ENCODE measurements around the gene KLHDC9. TPM values are rescaled to one million over a fixed set of nuclear protein-coding genes. Genes with fewer than 3 reads are reported as not detected.

The KLHDC9 gene
- total and polyA plus RNA-seq, 2 of the 13 experiments (the other 11 are each of a cell fraction or from before 2014, with no cell fraction given), result 2.9 TPM

- TF ChIP-seq, protein P1, sequence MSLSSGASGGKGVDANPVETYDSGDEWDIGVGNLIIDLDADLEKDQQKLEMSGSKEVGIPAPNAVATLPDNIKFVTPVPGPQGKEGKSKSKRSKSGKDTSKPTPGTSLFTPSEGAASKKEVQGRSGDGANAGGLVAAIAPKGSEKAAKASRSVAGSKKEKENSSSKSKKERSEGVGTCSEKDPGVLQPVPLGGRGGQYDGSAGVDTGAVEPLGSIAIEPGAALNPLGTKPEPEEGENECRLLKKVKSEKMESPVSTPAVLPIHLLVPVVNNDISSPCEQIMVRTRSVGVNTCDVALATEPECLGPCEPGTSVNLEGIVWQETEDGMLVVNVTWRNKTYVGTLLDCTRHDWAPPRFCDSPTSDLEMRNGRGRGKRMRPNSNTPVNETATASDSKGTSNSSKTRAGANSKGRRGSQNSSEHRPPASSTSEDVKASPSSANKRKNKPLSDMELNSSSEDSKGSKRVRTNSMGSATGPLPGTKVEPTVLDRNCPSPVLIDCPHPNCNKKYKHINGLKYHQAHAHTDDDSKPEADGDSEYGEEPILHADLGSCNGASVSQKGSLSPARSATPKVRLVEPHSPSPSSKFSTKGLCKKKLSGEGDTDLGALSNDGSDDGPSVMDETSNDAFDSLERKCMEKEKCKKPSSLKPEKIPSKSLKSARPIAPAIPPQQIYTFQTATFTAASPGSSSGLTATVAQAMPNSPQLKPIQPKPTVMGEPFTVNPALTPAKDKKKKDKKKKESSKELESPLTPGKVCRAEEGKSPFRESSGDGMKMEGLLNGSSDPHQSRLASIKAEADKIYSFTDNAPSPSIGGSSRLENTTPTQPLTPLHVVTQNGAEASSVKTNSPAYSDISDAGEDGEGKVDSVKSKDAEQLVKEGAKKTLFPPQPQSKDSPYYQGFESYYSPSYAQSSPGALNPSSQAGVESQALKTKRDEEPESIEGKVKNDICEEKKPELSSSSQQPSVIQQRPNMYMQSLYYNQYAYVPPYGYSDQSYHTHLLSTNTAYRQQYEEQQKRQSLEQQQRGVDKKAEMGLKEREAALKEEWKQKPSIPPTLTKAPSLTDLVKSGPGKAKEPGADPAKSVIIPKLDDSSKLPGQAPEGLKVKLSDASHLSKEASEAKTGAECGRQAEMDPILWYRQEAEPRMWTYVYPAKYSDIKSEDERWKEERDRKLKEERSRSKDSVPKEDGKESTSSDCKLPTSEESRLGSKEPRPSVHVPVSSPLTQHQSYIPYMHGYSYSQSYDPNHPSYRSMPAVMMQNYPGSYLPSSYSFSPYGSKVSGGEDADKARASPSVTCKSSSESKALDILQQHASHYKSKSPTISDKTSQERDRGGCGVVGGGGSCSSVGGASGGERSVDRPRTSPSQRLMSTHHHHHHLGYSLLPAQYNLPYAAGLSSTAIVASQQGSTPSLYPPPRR (CRISPR knock-in tag; IDR thresholded peaks at IDR 0.05; ENCODE audit: borderline replicate concordance), result no peak
- TF ChIP-seq CCDC6 (CRISPR knock-in tag; IDR thresholded peaks at IDR 0.05), result no peak
- TF ChIP-seq, protein P2, sequence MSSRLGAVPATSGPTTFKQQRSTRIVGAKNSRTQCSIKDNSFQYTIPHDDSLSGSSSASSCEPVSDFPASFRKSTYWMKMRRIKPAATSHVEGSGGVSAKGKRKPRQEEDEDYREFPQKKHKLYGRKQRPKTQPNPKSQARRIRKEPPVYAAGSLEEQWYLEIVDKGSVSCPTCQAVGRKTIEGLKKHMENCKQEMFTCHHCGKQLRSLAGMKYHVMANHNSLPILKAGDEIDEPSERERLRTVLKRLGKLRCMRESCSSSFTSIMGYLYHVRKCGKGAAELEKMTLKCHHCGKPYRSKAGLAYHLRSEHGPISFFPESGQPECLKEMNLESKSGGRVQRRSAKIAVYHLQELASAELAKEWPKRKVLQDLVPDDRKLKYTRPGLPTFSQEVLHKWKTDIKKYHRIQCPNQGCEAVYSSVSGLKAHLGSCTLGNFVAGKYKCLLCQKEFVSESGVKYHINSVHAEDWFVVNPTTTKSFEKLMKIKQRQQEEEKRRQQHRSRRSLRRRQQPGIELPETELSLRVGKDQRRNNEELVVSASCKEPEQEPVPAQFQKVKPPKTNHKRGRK (CRISPR knock-in tag; IDR thresholded peaks at IDR 0.05), result no peak
- TF ChIP-seq, protein P3, sequence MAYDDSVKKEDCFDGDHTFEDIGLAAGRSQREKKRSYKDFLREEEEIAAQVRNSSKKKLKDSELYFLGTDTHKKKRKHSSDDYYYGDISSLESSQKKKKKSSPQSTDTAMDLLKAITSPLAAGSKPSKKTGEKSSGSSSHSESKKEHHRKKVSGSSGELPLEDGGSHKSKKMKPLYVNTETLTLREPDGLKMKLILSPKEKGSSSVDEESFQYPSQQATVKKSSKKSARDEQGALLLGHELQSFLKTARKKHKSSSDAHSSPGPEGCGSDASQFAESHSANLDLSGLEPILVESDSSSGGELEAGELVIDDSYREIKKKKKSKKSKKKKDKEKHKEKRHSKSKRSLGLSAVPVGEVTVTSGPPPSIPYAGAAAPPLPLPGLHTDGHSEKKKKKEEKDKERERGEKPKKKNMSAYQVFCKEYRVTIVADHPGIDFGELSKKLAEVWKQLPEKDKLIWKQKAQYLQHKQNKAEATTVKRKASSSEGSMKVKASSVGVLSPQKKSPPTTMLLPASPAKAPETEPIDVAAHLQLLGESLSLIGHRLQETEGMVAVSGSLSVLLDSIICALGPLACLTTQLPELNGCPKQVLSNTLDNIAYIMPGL (CRISPR knock-in tag; IDR thresholded peaks at IDR 0.05; ENCODE audit: borderline replicate concordance in 1 of 2, low read depth in 1 of 2), result peak; percentile 23 to 35; a peak in 1 of 4 replicates
- no peak for TF ChIP-seq ZNF550 (CRISPR knock-in tag; IDR thresholded peaks at IDR 0.05; ENCODE audit: borderline replicate concordance)
- TF ChIP-seq, protein P4, sequence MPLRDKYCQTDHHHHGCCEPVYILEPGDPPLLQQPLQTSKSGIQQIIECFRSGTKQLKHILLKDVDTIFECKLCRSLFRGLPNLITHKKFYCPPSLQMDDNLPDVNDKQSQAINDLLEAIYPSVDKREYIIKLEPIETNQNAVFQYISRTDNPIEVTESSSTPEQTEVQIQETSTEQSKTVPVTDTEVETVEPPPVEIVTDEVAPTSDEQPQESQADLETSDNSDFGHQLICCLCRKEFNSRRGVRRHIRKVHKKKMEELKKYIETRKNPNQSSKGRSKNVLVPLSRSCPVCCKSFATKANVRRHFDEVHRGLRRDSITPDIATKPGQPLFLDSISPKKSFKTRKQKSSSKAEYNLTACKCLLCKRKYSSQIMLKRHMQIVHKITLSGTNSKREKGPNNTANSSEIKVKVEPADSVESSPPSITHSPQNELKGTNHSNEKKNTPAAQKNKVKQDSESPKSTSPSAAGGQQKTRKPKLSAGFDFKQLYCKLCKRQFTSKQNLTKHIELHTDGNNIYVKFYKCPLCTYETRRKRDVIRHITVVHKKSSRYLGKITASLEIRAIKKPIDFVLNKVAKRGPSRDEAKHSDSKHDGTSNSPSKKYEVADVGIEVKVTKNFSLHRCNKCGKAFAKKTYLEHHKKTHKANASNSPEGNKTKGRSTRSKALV (CRISPR knock-in tag; IDR thresholded peaks at IDR 0.05), result no peak
- peak; percentile 98 for TF ChIP-seq RBM22 (optimal IDR thresholded peaks at IDR 0.05; ENCODE audit: low read length)
- TF ChIP-seq TAF1 (CRISPR knock-in tag; IDR thresholded peaks at IDR 0.05), result no peak
- TF ChIP-seq CEBPZ (IDR thresholded peaks at IDR 0.05; ENCODE audit: low read length), result no peak
- TF ChIP-seq ZNF619 (CRISPR knock-in tag; IDR thresholded peaks at IDR 0.05), result no peak
- no peak for TF ChIP-seq ZNF382 (CRISPR knock-in tag; IDR thresholded peaks at IDR 0.05; ENCODE audit: borderline replicate concordance)
- no peak for TF ChIP-seq HMG20B (CRISPR knock-in tag; conservative IDR thresholded peaks at IDR 0.05)
Observed at GRCh38 chr1:161098210-161099068, at the start of gene KLHDC9 (continued).

Data from HepG2 (cell line).